ENCODE data around the gene MMP2.

GRCh38 chr16:55447231-55447630 lies 31.8 kb upstream of the MMP2 start:
- TF ChIP-seq CTCF (IDR thresholded peaks at IDR 0.05; ENCODE audit: poor library complexity), result no peak
- TF ChIP-seq EZH2 (IDR thresholded peaks at IDR 0.05; ENCODE audit: borderline replicate concordance), result no peak
- no peak for TF ChIP-seq EZH2phosphoT487 (IDR thresholded peaks at IDR 0.05; ENCODE audit: low read depth, severe bottlenecking, unreplicated experiment)
